Suppressor macrophage treated with lipopolysaccharide for 4 hours (primary cell): ENCODE results near the gene PDIA4.
"Not testable (repeated sequence)": the region's sequence is repeated elsewhere in the genome, so short reads cannot be mapped to it uniquely, and the experiment has no call there.

Experiments
- DNase-seq: peaks from one replicate; pipeline ENCODE4 v3.0.0-alpha.2; 2020

Gene PDIA4

DNA sequence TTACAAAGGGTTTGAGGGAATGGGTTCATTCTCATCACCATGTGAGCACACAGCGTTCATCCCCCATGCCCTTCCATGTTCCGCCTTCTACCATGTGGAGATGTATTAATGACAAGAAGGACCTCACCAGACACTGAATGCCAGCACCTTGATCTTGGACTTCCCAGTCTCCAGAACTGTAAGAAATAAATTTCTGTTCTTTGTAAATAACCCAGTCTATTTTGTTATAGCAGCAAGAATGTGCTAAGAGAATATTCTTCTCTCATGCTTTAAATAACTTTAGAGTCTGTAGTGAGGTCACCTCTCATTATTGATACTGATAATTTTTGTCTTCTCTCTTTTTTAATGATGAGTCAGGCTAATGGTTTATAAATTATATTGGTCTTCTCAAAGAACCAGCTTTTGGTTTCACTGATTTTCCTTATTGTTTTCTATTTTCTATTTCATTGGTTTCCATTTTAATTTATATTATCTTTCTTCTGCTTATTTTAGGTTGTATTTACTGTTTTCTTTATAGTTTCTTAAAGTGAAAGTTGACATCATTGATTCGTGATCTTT is 3.1 kb upstream of the PDIA4 start:
- no peak for DNase-seq

GRCh38 chr7:149030439-149030838 is 2.1 kb upstream of the PDIA4 start:
- not testable (repeated sequence) for DNase-seq

DNA sequence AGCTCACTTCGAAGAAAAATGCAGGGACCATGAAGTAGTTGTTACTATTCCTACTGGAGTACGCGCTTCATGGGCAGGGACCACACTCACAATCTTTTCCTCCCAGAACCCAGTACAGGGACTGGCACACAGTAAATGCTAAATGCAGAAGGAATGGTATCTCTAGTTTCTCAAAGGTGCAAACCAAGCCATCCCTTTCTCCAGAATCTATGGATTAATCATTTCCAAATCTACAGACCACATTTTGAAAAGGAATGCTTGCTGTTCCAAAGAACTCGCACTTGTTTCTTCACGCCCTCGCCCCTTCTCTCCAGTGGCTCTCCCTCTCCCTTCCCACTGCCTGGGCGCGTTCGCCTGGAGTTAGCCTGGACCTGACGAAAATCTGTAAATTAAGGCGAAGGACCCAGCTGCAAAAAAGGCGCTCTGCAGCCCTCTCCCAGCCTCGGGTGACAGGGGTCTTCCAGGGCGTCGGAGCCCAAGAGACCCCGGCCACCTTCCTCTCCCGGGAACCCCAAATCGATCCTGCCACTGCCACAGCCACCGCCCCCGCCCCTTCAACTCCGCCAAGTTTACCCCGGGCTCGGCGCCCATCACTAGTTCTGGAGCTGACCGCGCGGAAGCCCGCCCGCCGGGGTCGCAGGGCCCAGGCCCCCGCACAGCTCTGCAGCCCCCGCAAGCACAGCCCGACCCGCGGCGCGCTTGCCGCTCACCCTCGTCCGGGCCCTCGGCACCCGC is 527 bp downstream of the PDIA4 start:
- DNase-seq: peak; percentile 16

GRCh38 chr7:149027055-149027454 is 1.2 kb downstream of the PDIA4 start:
- peak; percentile 45 for DNase-seq

GRCh38 chr7:149023662-149024061 is 4.6 kb downstream of the PDIA4 start:
- DNase-seq: no peak

DNA sequence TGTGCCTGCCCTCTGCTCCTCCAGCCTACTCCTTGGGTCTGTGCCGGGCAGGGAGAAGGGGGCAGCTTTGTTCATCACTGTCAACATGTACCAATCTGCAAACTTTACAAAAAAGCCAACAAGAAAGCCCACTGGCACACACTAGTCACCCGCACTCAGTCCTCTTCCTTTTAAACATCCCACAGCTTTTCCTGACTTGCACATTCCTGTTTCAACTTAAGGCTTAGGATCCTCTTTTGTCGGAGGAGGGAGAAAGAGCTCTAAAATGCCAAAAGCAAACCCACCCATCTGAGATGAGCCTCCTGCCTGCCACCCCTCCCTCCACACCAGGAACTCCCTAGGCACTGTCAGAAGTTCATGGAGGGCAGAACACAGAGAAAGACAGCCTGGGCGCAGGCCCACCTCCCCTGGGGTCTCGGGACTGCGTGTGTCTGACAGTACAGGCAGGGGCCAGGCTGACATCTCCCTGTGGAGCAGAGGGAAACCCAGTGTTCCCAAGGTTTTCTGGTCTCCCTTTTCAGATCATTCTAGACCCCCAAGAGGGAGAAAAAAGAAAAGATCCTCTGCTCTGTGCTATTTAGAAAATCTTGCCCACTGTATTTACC is 5.4 kb downstream of the PDIA4 start:
- DNase-seq: peak; percentile 21

GRCh38 chr7:149021725-149022062 is 6.6 kb downstream of the PDIA4 start:
- no peak for DNase-seq

DNA sequence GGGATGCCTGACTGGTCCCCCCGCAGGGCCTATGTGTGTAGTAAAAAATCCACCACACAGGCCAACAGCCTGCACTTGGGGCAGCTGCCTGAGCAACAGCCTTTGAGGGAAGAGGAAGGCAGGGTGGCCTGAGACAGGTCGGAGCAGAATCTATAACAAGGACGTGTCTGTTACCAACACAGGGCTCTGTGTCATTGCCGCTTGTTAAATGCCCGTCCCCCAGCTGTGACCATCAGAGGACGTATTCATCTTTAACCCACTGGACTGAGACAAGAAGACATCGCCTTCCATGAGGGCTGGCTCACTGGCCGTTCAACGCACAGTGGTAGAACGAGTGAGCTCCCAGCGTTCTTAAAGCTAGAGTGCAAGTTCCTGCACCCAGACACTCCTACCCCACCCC is 7.8 kb downstream of the PDIA4 start:
- DNase-seq: no peak

GRCh38 chr7:149016876-149017275 is 11.4 kb downstream of the PDIA4 start:
- no peak for DNase-seq

GRCh38 chr7:149014309-149014708 is 14.0 kb downstream of the PDIA4 start:
- DNase-seq: no peak

DNA sequence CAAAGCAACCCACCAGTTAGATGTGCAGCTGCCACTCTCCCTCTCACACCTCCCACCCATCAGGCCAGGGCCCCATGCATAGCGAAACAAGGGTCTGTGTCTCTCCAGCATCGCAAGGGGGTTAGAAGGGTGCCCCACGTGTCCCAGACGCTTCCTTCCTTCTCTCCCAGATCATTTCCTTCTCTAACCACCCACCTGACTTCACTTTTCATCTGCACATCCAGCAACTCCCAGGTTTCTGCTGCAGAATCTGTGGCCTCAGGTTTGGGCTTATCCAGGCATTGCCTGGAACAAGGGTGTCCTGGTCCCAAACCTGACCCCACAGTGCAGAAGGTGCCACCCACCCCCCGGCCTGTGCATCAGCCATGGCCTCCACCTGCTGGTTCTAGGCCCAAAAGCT is 14.4 kb downstream of the PDIA4 start:
- no peak for DNase-seq

DNA sequence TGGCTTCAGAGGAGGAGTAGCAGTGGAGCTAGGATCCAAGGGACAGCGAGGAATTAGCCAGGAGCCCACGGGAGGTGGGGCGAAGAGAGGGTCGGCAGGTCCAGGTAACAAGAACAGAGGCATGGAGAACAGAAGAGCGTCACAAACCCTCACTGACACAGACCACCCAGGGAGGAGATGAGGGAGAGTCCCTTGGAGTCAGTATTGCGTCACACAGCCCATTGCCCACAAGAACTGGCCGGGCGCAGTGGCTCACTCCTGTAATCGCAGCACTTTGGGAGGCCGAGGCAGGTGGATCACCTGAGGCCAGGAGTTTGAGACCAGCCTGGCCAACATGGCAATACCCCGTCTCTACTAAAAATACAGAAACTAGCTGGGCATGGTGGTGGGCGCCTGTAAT is 15.6 kb downstream of the PDIA4 start:
- not testable (repeated sequence) for DNase-seq

- DNase-seq: no peak
Measured at GRCh38 chr7:149011491-149011890, 16.8 kb downstream of the PDIA4 start.

GRCh38 chr7:149010451-149010850 is 17.9 kb downstream of the PDIA4 start:
- no peak for DNase-seq

DNA sequence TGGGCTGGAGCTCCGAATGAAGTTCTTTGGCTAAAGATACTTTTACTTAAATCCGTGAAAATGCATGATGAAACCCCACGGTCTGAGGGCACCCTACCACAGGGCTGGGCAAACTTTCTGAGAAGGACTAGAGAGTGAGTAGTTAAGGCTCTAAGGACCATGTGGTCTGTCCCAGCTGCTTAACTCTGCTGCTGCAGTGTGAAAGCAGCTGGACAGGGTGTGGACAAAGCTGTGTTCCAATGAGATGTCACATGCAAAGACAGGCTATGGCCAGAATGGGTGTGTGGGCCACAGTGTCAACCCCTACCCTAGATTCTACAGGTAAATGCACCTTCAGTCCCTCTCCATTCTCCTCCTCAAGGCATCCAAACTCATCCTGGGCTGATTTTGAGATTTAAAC is 18.8 kb downstream of the PDIA4 start:
- DNase-seq: no peak

- no peak for DNase-seq
Measured at GRCh38 chr7:149007611-149008010, 20.7 kb downstream of the PDIA4 start.

DNA sequence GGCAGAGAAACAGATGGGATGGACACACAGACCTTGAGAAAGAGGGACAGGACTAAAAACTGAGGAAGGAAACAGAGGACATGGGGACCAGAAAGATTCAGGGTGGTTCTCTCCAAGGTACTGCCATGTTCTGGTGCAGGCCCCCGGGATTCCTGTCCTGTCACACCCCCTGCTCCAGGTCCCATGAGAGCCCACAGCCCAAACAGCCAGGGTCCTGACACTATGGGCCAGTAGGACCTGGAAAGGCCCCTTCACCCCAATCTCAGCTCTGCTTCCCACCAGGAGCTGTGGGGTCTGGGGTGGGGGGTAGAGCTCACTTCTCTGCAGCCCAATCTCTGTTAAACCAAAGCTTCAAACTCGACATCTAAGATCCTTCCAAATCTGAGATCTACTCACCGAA is 21.2 kb downstream of the PDIA4 start:
- DNase-seq: no peak

DNA sequence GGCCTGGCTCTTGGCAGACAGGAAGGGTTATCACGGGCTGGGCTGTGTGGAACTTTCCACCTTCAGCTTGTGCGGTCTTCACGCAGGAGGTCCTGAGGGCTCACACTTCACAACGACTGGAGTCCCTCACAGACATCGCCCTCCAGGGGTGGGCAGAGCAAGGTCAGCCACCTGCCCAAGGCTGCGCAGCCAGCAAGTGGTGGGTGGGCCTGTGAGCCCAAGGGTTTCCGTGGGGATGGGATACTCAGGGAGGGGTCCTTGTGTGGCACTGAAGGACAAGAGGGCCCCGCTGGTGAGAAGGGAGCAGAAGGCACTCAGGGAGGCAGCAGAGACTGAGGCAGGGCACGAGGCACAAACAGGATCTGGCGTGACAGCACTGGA is 22.0 kb downstream of the PDIA4 start:
- DNase-seq: no peak

GRCh38 chr7:149005427-149006344 is 22.6 kb downstream of the PDIA4 start:
- DNase-seq: peak; percentile 88

- DNase-seq: no peak
Measured at GRCh38 chr7:149004405-149005370, 23.6 kb downstream of the PDIA4 start.

GRCh38 chr7:149003560-149004305 is 24.6 kb downstream of the PDIA4 start:
- no peak for DNase-seq

DNA sequence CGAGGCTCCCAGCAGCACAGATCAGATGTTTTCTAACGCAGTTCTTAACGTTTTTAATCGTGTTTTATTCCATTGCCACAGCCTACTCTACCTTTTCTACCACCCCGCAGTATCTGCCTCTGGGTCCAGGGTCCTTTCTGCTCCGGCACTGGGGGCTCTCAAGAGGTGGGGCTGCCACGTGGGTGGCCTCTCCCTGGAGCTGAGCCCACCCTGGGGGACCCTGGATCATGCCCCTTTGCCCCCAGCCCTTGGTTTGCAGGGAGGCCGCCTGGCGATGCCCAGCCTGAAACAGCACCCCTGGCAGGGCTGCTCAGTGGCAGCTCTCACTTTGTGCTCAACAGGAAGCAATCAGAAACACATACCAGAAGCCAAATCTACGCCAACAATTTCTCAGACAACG is 25.3 kb downstream of the PDIA4 start:
- no peak for DNase-seq
